PC-3 (cell line): ENCODE measurements around the gene STK24. TPM values are rescaled to one million over a fixed set of nuclear protein-coding genes. Genes with fewer than 3 reads are reported as not detected.

Source experiments
- ATAC-seq: fragments of 200-7000 bp; cut with Tn5 transposase; 2 replicates; pipeline ENCODE4 v1.9.1; 2020; ENCODE audit warnings: mild to moderate bottlenecking, moderate library complexity
- BruUV-seq: library from RNA; stranded (reverse); fragments of 400-500 nt; replicated peaks from 2 replicates; lab custom pipeline; 2021; lab: Mats Ljungman, UMichigan
- CTCF ChIA-PET: fragments of 300-600 bp; sonication (Branson Sonifier 250); formaldehyde crosslinking; loops from one replicate; lab custom pipeline; 2022; ENCODE audit warnings: antibody characterized with exemption; lab: Charles Lee
- POLR2A ChIA-PET: fragments of 300-600 bp; sonication (Branson Sonifier 250); formaldehyde crosslinking; loops from one replicate; lab custom pipeline; 2022; ENCODE audit warnings: antibody characterized with exemption; ENCODE audit not compliant: unreplicated experiment; lab: Charles Lee
- DNase-seq: peaks from one replicate; pipeline ENCODE4 v3.0.0-alpha.2; 2015
- H2AFZ ChIP-seq: fragments of 300-600 bp; sonication (generic); 2 replicates; pipeline ENCODE4 v1.6.0; 2016; ENCODE audit warnings: antibody characterized with exemption, low read length
- H3F3A ChIP-seq: fragments of 300-600 bp; sonication (generic); one replicate; pipeline ENCODE4 v1.6.0; 2017; ENCODE audit warnings: antibody characterized with exemption, low read length, control low read depth, mild to moderate bottlenecking; ENCODE audit not compliant: unreplicated experiment
- H3K27ac ChIP-seq: fragments of 300-600 bp; sonication (generic); 2 replicates; pipeline ENCODE4 v1.5.1; 2016; ENCODE audit warnings: mild to moderate bottlenecking, low read length
- H3K27me3 ChIP-seq: fragments of 300-600 bp; sonication (generic); 2 replicates; pipeline ENCODE4 v1.6.1; 2016; ENCODE audit warnings: low read length, mixed read lengths
- H3K36me3 ChIP-seq: fragments of 300-600 bp; sonication (generic); 2 replicates; pipeline ENCODE4 v1.6.1; 2016; ENCODE audit warnings: low read depth, mixed run types, low read length, mixed read lengths
- H3K4me1 ChIP-seq: fragments of 300-600 bp; sonication (generic); 2 replicates; pipeline ENCODE4 v1.5.1; 2016; ENCODE audit warnings: low read length; ENCODE audit not compliant: insufficient read depth
- H3K4me2 ChIP-seq: fragments of 300-600 bp; sonication (generic); 2 replicates; pipeline ENCODE4 v1.6.0; 2016; ENCODE audit warnings: low read length
- H3K4me3 ChIP-seq: fragments of 300-600 bp; sonication (generic); 2 replicates; pipeline ENCODE4 v1.5.1; 2016; ENCODE audit warnings: mild to moderate bottlenecking, low read length, mixed read lengths
- H3K79me2 ChIP-seq: fragments of 300-600 bp; sonication (generic); 2 replicates; pipeline ENCODE4 v1.6.1; 2017; ENCODE audit warnings: low read length, mixed read lengths
- H3K9ac ChIP-seq: fragments of 300-600 bp; sonication (generic); 2 replicates; pipeline ENCODE4 v1.6.0; 2016; ENCODE audit warnings: mild to moderate bottlenecking, low read length
- H3K9me2 ChIP-seq: fragments of 300-600 bp; sonication (generic); replicated peaks from 2 replicates; pipeline ENCODE4 v1.6.1; 2016; ENCODE audit warnings: mixed run types, low read length, mixed read lengths
- H3K9me3 ChIP-seq: fragments of 300-600 bp; sonication (generic); 2 replicates; pipeline ENCODE4 v1.6.1; 2016; ENCODE audit warnings: low read length, mixed read lengths
- H4K20me1 ChIP-seq: fragments of 300-600 bp; sonication (generic); 2 replicates; pipeline ENCODE4 v1.6.1; 2016; ENCODE audit warnings: low read length, mixed read lengths
- CTCF ChIP-seq: fragments of 300-600 bp; sonication (generic); conservative IDR thresholded peaks from 2 replicates; pipeline ENCODE4 v1.5.1; 2017; ENCODE audit warnings: antibody characterized with exemption, low read depth, mild to moderate bottlenecking, low read length
- EZH2 ChIP-seq: fragments of 300-600 bp; sonication (generic); IDR thresholded peaks from one replicate; pipeline ENCODE4 v1.6.1; 2017; ENCODE audit warnings: antibody characterized with exemption, mild to moderate bottlenecking, low read length; ENCODE audit not compliant: unreplicated experiment
- EZH2phosphoT487 ChIP-seq: fragments of 300-600 bp; sonication (generic); IDR thresholded peaks from 2 replicates; pipeline ENCODE4 v1.6.1; 2018; ENCODE audit warnings: mild to moderate bottlenecking, antibody characterized with exemption, low read length, borderline replicate concordance
- intact Hi-C: fragments of 100-400 bp; cut with micrococcal nuclease; formaldehyde crosslinking; loops from 2 replicates; pipeline ENCODE4 v1.9.0; 2023
- total RNA-seq: library from RNA; depleted of rRNA; stranded (reverse); fragments of >200 nt; gene quantifications from 2 replicates; pipeline ENCODE4 v1.2.3, GENCODE V29; 2014

Gene STK24
- total RNA-seq, 1 experiment from 2014 or later, result 52.4 TPM

DNA sequence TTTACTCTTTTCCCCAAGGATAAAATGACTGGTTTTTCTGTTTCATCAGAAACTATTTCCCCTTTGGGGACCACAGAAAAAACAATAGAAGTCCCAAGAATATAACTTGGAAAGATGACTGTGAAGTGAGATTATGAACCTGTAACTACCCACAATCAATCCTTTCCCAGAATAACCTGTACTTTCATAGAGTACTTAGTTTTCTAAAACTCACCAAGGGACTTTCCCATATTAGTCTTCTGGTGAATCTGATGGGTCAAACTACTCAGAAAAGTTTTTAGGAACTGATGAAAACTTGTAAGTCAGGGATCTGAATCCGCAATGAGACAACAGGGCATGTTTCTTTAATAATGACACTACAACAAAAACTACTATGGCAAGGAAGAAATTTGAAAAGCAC lies 62.6 kb downstream of the STK24 start:
- ChIA-PET CTCF (no interaction called here), POLR2A (no interaction called here)
- no peak for ATAC-seq
- Histone ChIP-seq H4K20me1 (no peaks in the 10 kb centered on the region), H3K9me3 (no peaks in the 10 kb centered on the region), H3K9me2 (no peaks in the 10 kb centered on the region), H3K79me2 (peaks cover 91% of the 10 kb centered on the region), H3K36me3 (peaks cover 10% of the 10 kb centered on the region), H3F3A (no peaks in the 10 kb centered on the region), H2AFZ (no peak overlapping the region), H3K4me2 (no peak overlapping the region), H3K4me1 (peaks cover 25% of the 10 kb centered on the region), H3K27ac (no peak overlapping the region), H3K9ac (no peak overlapping the region), H3K27me3 (no peaks in the 10 kb centered on the region), H3K4me3 (no peak overlapping the region)
- no TSS peak for BruUV-seq
- no peak for DNase-seq
- intact Hi-C loops, result no loop called here
- TF ChIP-seq EZH2 (no peak), CTCF (no peak), EZH2phosphoT487 (no peak)

DNA sequence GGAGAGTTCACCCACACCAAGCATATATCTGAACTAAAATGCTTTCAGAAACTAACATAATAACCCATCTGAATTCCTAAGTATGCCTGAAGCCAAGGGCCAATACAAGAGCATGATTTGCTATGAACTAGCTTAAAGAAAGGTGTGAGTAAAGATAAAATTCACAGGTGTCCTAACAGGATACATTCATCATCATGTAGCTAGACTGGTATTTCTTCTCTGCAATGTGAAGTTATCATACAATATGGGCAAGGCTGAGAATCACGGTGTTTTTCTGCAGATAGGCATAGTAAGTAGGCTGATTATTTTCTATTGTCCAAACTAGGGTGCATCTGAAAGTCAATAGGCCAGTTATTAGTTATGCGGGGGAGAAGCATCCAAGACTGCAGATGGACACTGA lies 63.1 kb downstream of the STK24 start:
- ATAC-seq, result no peak

More for the DNA sequence above, 63.1 kb downstream of the STK24 start:
- no peak overlapping the region for H2AFZ ChIP-seq
- TF ChIP-seq CTCF (no peak), EZH2 (no peak), EZH2phosphoT487 (no peak)
- H3K27me3 ChIP-seq, result no peaks in the 10 kb centered on the region
- H3K4me1 ChIP-seq, result peaks cover 30% of the 10 kb centered on the region
- intact Hi-C loops, result no loop called here
- no peak overlapping the region for H3K27ac ChIP-seq
- ChIA-PET CTCF (no interaction called here), POLR2A (no interaction called here)
- no peak for DNase-seq
- H3K9me3 ChIP-seq, result no peaks in the 10 kb centered on the region
- no peak overlapping the region for H3K9ac ChIP-seq
- no peaks in the 10 kb centered on the region for H4K20me1 ChIP-seq
- no peaks in the 10 kb centered on the region for H3K9me2 ChIP-seq
- no peak overlapping the region for H3K4me2 ChIP-seq
- no TSS peak for BruUV-seq
- H3K79me2 ChIP-seq, result peaks cover 91% of the 10 kb centered on the region
- peaks cover 2% of the 10 kb centered on the region for H3F3A ChIP-seq
- H3K4me3 ChIP-seq, result no peak overlapping the region
- peaks cover 10% of the 10 kb centered on the region for H3K36me3 ChIP-seq
